Midbrain (tissue), 1 donor: Measurements from ENCODE around the gene CEP68.
"Not testable (repeated sequence)": the region's sequence is repeated elsewhere in the genome, so short reads cannot be mapped to it uniquely, and the experiment has no call there.

ENCODE experiments used
- DNase-seq: peaks from one replicate; lab custom pipeline; 2025; lab: John Stamatoyannopoulos, UW

The CEP68 gene

GRCh38 chr2:65079017-65079416, 22.8 kb downstream of the CEP68 start:
- DNase-seq: no peak

GRCh38 chr2:65081232-65081685, 25.0 kb downstream of the CEP68 start:
- no peak for DNase-seq

- DNase-seq: no peak
Observed at GRCh38 chr2:65085148-65085547, 28.9 kb downstream of the CEP68 start.

- DNase-seq: no peak
Observed at GRCh38 chr2:65092791-65093190, 36.6 kb downstream of the CEP68 start.

GRCh38 chr2:65093211-65093610, 37.0 kb downstream of the CEP68 start:
- DNase-seq: no peak

- no peak for DNase-seq
Observed at GRCh38 chr2:65096948-65097347, 40.7 kb downstream of the CEP68 start.

- DNase-seq: no peak
Observed at GRCh38 chr2:65097844-65098243, 41.6 kb downstream of the CEP68 start.

GRCh38 chr2:65098741-65099140, 42.5 kb downstream of the CEP68 start:
- DNase-seq: no peak

- no peak for DNase-seq
Observed at GRCh38 chr2:65101071-65101470, 44.9 kb downstream of the CEP68 start.

GRCh38 chr2:65103013-65103715, 46.9 kb downstream of the CEP68 start:
- no peak for DNase-seq

GRCh38 chr2:65107530-65107929, 51.3 kb downstream of the CEP68 start:
- DNase-seq: no peak

- DNase-seq: no peak
Observed at GRCh38 chr2:65108780-65109179, 52.6 kb downstream of the CEP68 start.

GRCh38 chr2:65112633-65113032, 56.4 kb downstream of the CEP68 start:
- no peak for DNase-seq

- DNase-seq: no peak
Observed at GRCh38 chr2:65113229-65113628, 57.0 kb downstream of the CEP68 start.

GRCh38 chr2:65113816-65114215, 57.6 kb downstream of the CEP68 start:
- DNase-seq: no peak

- DNase-seq: no peak
Observed at GRCh38 chr2:65114921-65115320, 58.7 kb downstream of the CEP68 start.

GRCh38 chr2:65116645-65117044, 60.4 kb downstream of the CEP68 start:
- DNase-seq: peak; percentile 5

GRCh38 chr2:65120990-65121693, 64.9 kb downstream of the CEP68 start:
- no peak for DNase-seq

- DNase-seq: no peak
Observed at GRCh38 chr2:65122313-65122712, 66.1 kb downstream of the CEP68 start.

- not testable (repeated sequence) for DNase-seq
Observed at GRCh38 chr2:65125457-65125856, 69.2 kb downstream of the CEP68 start.

- DNase-seq: peak; percentile 34
Observed at GRCh38 chr2:65128297-65129190, 72.3 kb downstream of the CEP68 start.

GRCh38 chr2:65129286-65129825, 73.1 kb downstream of the CEP68 start:
- no peak for DNase-seq
